Measurements from ENCODE around the gene UVRAG.

The UVRAG gene

DNA sequence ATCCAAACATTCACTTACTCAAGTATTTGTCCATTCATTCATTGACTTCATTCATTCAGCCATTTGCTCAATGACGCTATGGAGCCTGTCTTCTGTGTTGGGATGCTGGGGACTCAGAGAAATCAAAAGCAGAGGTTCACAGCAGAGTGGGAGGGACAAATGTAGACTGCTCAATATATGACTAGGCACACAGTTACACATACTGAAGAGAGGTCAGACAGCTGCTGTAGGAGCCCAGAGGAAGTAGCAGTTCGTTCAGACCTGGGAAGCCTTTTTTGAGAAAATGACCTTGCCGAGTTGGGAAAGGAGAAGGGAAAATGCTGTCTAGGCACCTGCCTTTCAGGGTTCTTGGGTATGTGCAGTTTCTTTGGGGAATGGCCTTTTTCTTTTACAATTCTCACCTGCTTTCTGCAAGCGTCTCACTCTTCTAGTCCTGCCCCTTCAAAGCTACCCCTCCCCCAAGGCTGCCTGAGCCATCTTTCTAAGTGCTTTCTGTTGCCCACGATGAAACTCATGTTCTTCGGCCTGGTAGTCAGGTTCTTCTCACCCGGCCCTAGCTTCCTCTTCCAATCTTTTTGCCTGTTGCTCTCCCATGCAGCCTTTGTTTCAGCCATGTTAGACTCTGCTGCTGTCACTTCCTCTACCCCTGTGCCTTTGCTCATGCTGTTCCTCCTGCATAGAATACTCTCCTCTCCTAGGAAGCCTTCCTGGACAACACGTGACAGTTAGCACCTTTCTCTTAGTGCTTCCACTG is 4.2 kb upstream of the UVRAG start:
- DNase-seq = no peak

DNA sequence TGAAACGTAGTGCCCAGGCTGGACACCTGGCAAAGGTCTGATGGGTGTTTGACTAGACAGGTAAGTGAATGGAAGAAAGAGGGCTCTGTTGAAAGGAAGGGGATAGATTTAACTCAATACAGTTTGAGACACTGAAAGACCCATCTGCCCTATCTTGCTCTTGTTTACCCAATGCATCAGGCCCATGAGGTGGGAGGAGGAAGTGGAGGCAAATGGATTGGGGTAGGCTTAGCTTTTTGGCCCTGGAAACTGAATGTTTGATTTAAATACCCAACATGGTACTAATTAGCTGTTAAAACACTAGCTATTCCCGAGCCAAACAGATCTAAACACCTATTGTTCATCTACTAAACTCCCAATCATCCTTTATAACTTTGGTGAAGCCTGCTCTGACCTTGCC is 3.5 kb upstream of the UVRAG start:
- DNase-seq = no peak

DNA sequence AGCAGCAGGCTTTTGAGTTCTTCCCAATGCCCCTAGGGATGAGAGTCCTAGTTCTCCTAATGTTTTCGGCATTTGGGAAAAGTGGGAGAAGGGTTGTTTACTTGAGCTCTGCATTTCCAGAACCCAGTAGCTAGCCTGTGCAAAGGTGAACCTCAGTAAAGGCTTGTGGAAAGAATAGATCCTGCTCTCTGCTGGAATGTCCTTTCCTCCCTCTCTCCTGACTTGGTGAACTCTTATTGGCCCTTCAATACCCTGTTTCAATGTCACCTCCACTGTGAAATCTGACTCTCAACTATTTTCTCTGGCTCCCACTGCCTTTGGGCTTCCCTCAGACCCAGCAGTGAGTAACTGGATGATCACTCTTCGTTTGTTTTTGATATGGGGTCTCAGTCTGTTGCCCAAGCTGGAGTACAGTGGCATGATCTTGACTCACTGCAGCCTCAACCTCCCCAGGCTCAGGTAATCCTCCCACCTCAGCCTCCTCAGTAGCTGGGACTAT is 2.4 kb upstream of the UVRAG start:
- no peak for DNase-seq

DNA sequence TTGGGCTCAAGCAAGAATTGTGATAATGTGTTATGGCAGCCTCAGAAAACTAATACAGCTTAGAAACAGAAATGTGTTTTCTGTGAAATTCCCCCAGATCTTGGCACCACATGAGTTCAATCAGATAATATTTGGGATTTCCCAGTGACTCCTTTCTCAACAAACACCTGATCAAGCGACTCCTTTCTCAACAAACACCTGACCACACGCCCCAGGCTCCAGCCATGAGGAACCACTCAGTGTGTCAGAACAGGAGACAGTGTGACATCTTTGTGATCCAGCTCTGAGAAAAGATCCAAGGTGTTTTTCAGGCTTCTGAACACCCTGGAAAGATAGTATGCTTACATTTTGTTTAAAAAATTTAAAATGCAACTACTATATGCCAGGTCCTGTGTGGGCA is 1.9 kb upstream of the UVRAG start:
- DNase-seq = no peak

DNA sequence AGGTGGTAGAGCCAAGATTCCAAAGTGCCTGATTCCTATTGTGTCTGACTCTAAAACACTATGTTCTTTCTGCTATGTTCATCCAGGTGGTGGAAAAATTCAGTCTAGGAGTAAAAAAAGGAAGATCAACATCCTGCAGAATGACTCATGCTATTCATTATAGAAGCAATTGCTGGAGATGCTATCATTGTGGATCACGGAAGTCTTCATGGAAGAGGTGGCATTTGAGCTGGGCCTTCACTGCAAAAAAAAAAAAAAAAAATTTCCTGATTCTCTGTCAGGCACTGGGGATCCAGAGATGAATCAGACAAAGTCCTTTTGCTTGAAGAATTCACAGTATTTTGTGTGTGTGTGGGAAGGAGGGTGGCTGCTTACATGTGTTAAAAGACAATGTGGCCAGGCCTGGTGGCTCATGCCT is 1.4 kb upstream of the UVRAG start:
- DNase-seq = no peak

DNA sequence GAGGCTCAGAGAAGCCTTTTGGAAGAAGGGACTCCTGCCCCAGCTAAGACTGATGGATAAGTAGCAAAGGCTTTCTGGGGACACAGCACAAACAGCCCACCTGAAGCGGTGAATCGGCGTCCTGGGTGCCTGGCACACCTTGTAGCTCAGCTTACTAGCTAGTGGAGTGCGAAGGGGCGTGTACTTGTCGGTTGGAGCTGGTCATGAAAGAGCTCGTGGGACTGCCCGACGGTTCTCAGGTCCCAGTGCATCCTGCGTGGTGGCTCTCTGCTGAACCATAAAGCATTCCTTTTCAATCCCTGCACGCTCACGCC is 690 bp upstream of the UVRAG start:
- DNase-seq = peak in 1 of 2 experiments; percentile 90

DNA sequence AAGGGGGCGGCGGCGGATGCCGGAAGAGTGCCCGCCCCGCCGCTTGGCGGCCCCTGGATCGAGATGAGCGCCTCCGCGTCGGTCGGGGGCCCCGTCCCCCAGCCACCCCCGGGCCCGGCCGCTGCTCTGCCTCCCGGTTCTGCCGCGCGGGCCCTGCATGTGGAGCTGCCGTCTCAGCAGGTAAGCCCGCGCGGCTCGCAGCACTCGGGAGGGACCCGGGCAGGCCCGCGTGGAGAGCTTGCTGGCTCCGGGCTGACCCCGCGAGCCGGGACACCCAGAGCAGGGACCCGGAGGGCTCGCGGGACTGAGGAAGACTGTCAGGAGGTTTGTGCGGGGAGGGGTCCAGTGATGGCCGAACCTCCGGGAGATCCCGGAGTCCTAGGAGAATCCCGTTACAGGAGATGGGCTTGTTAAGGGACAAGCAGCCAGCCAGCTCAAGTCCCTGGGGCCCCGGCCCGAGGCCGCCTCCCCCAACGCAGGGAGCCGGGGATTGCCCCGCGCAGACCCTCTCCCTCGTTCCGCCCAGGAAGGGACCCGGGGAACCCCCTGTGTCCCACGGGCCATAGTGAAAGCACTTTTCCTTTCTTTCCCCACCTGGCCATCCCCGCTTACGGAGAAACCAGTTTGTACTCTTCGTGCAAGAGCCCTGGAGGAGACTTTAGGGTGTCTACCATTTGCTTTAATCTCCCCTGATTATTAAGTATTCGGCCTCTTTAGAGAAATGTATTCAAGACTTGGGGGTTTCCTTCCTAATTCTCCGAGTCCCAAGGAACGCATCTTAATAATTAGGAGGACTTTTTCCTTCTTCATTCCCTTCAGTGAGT is 547 bp downstream of the UVRAG start:
- no peak for DNase-seq

DNA sequence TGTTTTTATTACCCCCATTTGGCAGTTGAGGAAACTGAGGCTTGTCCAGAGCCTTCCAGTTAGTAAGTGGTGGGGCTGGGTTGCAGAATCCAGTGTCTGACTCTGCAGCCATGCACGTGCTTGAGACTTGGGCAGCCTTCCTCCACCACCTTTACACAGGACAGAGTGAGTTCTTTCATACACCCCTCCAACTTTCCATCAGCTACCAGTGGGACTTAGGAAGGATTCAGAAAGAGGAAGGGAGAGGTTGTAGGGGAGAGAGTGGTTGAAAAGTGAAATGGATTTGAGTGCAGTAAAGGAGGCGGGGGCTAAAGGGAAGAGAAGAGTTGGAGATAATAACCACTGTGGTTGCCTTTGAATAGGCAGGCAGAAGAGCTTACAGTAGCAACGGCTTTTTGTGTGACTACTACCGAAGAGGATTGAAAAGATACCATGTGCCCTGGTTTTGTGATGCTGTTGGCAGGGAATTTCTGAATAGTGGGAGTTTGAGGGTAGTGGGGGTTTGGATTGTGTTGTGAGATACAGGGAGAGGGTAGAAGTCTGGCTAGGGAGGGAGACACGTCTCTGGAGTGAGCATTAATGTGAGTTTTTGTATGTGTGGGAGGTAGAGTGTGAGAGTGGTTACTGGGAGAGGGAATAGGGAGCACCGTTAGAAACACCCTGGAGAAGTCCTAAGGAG is 1.7 kb downstream of the UVRAG start:
- DNase-seq = no peak

DNA sequence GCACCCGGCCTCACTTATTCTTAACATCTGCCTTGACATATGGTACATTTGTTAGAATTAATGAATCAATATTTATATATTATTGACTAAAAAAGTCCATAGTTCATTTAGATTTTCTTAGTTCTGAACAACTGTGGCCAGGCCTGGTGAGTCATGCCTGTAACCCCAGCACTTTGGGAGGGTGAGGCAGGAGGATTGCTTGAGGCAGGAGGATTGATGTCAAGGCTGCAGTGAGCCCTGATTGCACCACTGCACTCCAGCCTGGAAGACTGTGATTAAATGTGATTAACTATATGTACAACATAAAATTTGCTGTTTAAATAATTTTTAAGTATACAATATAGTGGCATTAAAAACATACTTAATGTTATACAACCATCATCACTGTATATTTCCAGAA is 5.6 kb downstream of the UVRAG start:
- no peak for DNase-seq

DNA sequence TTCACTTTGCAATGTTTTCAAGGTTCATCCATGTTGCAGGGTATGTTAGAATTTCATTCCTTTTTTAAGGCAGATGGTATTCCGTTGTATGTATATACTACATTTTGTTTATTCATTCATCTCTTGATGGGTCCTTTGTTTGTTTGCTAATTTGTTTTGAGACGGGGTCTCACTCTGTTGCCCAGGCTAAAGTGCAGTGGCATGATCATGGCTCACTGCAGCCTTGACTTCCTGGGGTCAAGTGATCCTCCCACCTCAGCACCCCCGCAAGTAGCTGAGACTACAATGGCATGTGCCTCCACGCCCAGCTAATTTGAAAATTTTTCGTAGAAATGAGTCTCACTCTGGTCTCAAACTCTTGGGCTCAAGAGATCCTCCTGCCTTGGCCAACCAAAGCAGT is 6.2 kb downstream of the UVRAG start:
- no peak for DNase-seq

DNA sequence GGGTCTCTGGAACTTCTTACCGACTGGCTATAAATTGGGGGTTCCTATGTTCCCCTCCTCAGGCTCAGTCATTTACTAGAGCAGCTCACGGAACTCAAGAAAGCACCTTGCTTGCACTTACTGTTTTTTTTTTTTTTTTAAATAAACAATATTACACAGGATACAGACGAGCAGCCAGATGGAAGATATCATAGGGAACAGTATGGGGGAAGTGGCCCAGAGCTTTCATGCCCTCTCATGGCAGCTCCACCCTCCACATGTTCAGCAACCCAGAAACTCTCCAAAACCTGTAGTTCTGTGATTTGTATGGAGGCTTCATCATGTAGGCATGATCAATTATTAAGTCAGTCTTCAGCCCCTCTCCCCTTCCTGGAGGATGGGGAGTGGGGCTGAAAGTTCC is 7.5 kb downstream of the UVRAG start:
- DNase-seq = no peak

DNA sequence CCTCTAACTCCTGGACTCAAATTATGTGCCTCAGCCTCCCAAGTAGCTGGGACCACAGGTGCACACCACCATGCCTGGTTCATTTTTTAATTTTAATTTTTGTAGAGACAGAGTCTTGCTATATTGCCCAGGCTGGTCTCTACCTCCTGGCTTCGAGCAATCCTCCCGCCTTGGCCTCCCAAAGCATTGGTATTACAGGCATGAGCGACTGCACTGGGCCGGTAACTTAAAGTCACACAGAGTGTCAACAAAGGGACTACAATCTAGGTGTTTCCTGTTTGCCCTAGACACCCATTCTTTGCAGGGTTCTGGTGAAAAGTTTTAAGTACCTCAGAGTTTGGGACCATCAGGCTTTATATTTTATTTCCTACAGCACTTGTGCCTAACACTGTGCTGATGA is 8.4 kb downstream of the UVRAG start:
- DNase-seq = no peak

DNA sequence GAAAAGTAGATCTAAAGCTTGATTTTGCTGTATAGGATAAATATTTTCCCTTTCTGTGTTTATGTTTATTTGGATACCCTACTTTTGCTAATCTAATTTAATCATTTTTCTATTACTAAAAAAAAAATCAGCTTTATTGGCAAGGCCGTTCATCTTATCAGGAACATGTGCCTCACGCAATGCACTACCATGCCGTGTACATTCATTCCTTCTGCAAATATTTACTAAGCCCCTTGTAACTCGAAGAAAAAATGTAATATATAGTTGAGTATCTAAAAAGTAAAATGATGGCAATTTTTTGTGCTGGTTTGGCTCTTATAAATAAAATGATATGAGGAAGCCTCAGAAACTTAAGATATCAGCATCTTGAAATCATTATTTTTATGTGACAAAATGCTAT is 8.9 kb downstream of the UVRAG start:
- no peak for DNase-seq

DNA sequence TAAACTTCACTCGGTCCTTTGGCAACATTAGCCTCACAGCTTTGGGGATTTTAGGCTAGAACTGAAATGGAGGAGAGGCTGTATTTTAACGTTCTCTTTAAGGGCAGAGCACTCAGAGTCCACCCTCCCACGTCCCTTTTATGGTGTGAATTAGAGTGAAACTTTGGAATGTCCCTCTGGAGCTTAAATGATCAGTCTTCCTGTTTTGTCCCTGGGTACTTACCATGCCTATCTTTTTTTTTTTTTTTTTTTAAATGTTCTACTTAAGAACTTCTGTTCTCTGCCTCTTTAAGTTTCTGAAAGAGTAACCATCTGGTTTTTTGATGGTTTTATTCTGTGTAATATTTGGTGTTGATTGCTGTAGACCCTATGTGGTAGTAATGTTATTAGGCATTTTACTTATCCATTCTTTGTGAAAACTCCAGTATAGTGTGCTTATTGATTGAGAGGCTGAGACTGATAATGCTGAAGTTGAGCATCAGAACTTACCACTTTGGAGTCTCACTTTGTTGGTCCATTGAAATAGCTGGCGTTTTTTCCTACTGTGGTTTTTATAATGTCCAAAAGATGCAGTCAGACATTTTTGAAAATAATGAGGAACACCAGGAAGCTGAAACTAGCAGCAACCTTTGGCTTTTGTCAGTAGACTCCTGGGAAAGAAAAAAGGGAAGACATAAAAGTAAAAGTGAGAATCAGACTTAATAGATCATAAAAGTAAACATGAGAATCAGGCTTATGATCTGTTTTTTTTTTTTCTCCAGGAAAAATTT is 11.6 kb downstream of the UVRAG start:
- peak in 1 of 2 experiments; percentile 12 for DNase-seq

DNA sequence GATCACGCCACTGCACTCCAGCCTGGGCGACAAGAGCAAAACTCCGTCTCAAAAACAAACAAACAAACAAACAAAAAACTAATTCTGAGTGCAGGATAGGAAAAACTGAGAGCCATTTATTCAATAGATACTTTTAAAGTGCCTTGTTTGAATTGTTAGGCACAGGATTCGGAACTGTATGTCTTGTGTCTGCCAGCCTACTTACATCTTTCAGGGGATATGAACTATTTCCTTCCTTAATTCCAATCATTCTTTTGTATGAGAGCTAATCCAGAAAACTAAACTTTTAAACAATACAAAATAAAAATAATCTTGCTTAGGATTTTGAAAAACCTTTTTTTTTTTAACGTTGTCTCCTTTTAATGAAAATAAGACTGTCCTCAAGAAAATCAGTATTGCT is 12.6 kb downstream of the UVRAG start:
- no peak for DNase-seq

DNA sequence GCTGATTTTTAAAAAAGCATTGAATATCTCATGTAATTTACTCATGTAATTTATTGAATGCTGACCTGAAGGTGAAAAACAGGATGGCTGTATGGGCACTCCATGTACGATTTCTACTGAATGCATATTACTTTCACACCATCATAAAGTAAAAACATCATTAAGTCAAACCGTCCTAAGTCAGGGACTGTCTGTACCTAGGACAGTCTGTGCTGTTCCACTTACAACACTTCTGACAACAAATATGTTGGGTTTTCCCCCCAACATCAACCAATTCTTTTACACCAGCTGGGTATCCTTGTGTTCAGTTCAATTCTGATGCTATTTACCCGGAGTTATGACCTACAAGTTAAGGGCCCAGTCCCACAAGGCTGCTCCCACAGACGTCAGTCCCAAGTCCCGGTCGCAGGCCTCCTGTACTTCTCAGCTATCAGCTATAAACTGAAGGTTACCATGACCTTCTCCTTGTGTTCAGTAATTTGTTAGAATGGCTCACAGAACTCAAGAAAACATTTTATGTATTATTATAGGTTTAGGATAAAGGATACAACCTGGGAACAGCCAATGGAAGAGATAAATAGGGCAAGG is 17.0 kb downstream of the UVRAG start:
- DNase-seq = no peak

DNA sequence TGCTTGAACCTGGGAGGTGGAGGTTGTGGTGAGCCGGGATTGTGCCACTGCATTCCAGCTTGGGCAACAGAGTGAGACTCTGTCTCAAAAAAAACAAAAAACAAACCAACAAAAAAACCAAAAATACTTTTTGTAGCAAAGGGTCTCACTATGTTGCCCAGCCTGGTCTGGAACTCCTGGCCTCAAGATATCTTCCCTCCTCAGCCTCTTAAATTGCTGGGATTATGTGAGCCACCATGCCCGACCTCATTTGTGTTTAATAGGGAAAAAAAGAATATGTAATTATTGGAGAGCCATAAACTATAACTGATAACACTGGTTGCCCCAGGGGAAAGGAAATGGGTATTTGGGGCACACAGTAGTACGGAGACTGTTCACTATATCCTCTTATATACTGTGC is 19.7 kb downstream of the UVRAG start:
- DNase-seq = no peak

DNA sequence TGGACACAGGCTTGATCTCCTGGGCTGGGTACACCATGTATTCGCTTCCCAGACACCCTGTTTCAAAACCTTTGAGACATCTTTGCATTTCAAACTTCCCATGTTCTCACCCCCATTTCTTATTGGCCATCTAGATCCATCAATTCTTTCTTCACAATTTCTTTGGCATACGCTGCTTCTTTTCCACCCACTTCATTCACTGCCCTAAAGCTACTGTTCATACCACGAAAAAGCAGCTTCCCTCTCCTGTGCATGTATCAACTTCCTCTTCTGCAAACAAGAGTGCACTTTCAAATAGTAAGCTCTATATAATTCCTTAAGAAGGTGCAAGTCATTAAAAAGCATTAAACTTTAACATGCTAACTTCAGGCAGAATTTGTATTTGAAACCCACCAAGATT is 21.4 kb downstream of the UVRAG start:
- DNase-seq = no peak

DNA sequence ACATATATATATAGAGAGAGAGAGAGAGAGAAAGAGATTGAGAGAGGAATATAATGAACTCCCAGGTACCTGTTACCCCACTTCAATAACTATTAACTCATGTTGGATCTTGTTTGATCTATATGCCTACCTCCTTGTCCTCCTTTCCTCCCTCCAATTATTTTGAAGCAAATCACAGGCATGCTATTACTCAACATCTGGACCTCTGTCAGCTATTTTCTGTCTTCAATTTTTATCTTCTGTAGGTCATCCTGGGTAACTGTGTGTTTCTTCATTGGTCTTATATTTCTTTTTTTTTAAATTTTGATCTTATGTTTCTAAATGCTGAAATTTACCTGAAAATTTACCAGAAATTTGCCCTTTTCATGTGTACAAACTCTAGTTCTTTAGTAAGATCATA is 24.8 kb downstream of the UVRAG start:
- no peak for DNase-seq

DNA sequence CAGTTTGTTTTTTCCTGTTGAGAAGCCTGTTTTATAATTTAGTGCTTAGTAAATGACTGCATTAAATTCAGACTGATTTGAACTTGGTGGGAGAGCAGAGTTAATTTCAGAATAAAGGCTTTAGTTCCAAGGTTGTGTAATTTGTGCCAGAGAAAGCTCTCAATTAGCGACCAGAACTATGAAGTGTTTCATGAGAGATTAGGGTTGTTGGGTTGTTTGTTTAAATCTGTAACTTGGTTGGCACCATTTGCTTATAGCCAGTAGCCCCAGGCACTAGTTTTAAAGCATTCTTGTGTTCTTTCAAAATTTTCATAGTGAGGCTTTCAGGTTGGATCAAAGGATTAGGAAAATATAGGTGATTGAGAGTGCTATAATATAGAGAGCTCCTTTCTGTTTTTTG is 25.5 kb downstream of the UVRAG start:
- DNase-seq = no peak

DNA sequence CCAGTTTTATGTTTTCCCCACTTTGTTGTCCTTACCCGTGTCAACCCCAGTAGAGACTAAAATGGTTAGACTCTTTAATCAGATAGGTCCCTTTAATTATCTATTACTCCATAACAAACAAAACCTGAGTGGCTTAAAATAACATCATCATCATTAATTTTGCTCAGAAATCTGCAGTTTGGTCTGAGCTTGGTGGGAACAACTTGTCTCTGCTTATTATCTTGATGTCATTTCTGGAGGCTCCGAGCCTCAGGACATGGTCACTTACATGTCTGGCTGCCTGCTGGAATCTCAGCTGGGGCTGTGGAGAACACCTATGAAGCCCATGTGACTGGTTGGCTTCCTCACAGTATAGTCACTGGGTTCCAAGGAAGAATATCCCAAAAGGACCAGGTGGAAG is 26.7 kb downstream of the UVRAG start:
- DNase-seq = no peak

DNA sequence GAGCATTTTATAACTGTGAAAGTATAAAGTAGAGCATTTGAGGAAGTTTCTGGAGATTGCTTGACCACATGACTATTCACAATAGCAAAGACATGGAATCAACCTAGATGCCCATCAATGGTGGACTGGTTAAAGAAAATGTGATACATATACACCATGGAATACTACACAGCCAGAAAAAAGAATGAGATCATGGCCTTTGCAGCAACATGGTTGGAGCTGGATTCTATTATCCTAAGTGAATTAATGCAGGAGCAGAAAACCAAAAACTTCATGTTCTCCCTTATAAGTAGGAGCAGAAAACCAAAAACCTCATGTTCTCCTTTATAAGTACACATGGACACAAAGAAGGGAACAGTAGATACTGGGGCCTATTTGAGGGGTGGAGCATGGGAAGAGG is 30.3 kb downstream of the UVRAG start:
- no peak for DNase-seq

DNA sequence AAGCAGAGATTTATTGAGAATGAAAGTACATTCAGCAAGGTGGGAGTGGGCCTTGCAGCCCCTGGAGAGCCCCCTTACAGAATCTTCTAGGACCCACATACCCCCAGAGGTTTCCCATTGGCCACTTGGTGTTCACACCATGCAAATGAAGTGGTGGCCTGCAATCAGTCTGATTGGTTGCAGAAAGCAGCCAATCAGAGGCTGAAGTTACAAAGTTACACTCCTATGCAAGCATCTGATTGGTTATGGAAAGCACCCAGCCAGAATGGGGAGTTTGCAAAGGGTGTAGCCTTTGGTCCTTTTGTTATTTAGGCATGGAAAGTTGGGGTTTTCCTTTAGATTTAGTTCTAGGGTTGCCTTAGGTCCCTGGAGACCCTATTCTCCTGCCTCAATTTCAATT is 34.9 kb downstream of the UVRAG start:
- no peak for DNase-seq

Measured in SW 1271 (cell line).